Adipocyte (in vitro differentiated cells): ENCODE data around the gene GATAD2B.
"Not testable (repeated sequence)": the region's sequence is repeated elsewhere in the genome, so short reads cannot be mapped to it uniquely, and the experiment has no call there.

ENCODE experiments used
- DNase-seq: peaks from one replicate; pipeline ENCODE4 v3.0.0-alpha.2; 2015; ENCODE audit warnings: low read depth
- H3K27me3 ChIP-seq: replicated peaks from 2 replicates; pipeline ENCODE4 v1.7.0; 2013; ENCODE audit warnings: mild to moderate bottlenecking, low read length, moderate library complexity; ENCODE audit not compliant: control insufficient read depth, insufficient read depth
- H3K36me3 ChIP-seq: 2 replicates; pipeline ENCODE4 v1.7.0; 2013; ENCODE audit warnings: low read length, mild to moderate bottlenecking, moderate library complexity; ENCODE audit not compliant: control insufficient read depth, insufficient read depth, severe bottlenecking
- H3K4me1 ChIP-seq: 2 replicates; pipeline ENCODE4 v1.7.0; 2013; ENCODE audit warnings: mild to moderate bottlenecking, low read length, moderate library complexity; ENCODE audit not compliant: control insufficient read depth, insufficient read depth
- H3K4me3 ChIP-seq: 2 replicates; pipeline ENCODE4 v1.7.0; 2013; ENCODE audit warnings: mild to moderate bottlenecking, low read length, moderate library complexity
- H3K9ac ChIP-seq: 2 replicates; pipeline ENCODE4 v1.7.0; 2013; ENCODE audit warnings: mild to moderate bottlenecking, low read length, moderate library complexity
- H3K9me3 ChIP-seq: 2 replicates; pipeline ENCODE4 v1.7.0; 2013; ENCODE audit warnings: mild to moderate bottlenecking, low read length, moderate library complexity; ENCODE audit not compliant: control insufficient read depth

GATAD2B gene

DNA sequence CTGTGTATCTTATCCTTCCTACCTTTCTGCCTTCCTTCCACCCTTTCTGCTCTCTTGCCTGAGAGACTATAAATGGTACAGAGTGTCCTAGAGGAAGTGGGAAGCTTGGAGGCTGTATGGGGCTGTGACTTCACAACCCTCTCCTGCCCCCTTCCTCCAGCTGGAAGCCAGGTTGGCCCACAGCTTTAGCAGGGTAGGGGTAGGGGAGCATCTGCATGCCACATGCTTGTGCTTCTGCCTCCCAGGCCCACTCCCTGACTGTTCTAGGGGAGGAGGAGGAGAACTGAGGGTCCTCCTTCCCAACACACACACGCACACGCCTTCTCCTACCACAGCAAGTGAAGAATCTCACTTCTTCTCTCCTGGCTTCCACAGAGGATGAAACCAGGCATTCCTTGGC, 151.5 kb downstream of the GATAD2B start:
- Histone ChIP-seq H3K4me3 (no peak overlapping the region), H3K4me1 (peaks cover 38% of the 10 kb centered on the region), H3K9ac (peak overlapping the region; percentile 27), H3K36me3 (peaks cover 61% of the 10 kb centered on the region), H3K27me3 (no peaks in the 10 kb centered on the region), H3K9me3 (no peaks in the 10 kb centered on the region)
- DNase-seq = no peak

DNA sequence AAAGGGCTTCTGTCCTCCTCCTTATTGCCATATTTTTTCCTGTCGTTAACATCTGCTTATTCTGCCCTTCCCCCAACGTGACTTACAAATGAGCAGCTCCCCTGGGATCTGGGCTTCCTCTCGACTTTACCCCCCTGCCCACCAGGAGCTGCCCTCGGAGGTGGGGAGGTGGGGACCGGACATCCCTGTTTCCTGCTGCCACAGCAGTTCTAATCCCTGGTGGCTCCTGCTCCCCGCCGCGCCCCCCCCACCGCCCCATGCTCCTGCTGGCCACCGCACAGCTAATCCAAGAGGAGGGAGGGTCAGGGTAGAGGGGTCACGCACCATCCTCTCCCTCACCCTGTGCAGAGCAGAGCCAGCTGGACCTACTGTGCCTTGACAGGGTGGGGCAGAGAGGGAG, 152.0 kb downstream of the GATAD2B start:
- no peak for DNase-seq
- peaks cover 61% of the 10 kb centered on the region for H3K36me3 ChIP-seq
- H3K9ac ChIP-seq = peak overlapping the region; percentile 27
- H3K4me3 ChIP-seq = no peak overlapping the region
- no peaks in the 10 kb centered on the region for H3K9me3 ChIP-seq
- H3K27me3 ChIP-seq = no peaks in the 10 kb centered on the region
- H3K4me1 ChIP-seq = peaks cover 38% of the 10 kb centered on the region

DNA sequence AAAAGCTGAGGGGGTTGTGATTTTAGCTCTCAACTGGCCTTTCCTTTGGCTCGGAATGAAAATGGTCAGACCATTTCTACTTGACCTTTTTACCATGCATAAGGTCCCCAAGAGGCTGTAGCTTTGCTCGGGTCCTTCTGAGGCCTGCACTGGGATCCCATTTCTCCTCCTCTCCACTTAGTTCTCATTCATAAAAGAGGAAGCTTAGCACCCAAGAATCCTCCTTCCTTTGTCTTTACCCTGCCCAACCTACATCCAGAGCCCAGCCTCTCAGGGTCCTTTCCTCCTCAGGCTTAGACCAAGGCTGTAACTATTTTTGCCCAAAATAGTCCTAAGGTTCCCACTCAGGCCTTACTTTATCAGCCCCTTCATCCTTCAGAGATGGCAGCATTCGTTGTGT, 153.6 kb downstream of the GATAD2B start:
- Histone ChIP-seq H3K9ac (no peak overlapping the region), H3K27me3 (no peaks in the 10 kb centered on the region), H3K9me3 (no peaks in the 10 kb centered on the region), H3K36me3 (peaks cover 72% of the 10 kb centered on the region), H3K4me1 (peaks cover 30% of the 10 kb centered on the region), H3K4me3 (no peak overlapping the region)
- no peak for DNase-seq

DNA sequence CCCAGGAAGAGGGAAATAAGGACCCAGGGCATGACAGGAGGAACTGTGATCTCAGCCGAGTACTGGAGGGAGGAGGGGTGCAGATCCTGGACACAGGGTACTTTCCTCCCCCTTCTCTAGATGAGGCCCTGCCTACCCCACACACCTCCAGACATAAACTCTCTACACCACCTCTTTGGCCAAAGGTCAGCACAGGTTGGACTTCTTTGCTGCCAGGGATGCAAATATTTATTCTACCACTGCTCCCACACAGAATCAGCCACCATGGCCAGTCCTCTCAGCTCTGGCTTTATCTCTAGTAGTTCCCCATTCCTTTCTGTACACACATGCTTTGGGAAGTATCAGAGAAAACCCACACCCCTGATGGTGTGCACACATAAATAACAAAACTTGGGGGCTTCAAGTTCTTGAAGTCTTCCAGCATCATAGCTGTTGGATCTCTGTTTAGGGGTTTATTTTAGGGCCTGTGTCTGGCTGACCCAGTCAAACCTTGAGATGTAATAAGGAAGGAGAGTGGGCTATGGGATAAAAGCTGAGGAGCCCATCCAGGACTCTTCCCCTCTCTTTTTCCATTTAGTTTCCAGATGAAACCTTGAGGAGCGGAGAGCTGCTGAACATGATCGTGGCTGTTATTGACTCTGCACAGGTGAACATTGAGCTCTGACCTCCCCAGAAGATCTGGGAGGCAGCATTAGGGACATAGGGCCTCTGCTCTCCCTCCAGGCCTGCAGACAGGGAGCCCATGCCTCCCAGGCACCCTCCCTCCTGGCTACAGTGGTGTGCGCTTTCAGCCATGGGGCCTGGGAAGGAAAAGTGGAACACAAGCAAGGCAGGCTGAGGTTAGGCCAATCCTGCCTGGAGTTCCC, 154.2 kb downstream of the GATAD2B start:
- peaks cover 23% of the 10 kb centered on the region for H3K4me1 ChIP-seq
- DNase-seq = no peak
- no peaks in the 10 kb centered on the region for H3K27me3 ChIP-seq
- no peak overlapping the region for H3K4me3 ChIP-seq
- no peaks in the 10 kb centered on the region for H3K9me3 ChIP-seq
- peaks cover 79% of the 10 kb centered on the region for H3K36me3 ChIP-seq
- H3K9ac ChIP-seq = peak overlapping the region; percentile 12

DNA sequence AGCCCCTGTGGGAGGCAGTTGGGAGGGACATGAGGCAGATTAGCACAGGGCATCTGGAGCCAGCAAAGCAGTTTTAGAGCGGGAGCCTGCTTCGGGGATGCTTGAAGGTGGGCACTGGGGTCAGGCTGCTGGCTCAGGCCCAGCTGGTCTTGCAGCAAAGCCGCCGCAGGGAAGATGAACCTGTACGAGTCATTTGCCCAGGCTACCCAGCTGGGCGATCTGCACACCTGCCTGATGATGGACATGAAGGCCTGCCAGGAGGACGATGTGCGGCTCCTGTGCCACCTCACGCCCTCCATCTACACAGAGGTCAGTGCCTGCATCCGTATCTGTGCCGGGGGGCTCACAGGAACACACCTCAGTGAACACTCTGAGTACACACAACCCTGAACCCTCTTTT, 155.3 kb downstream of the GATAD2B start:
- DNase-seq = no peak
- Histone ChIP-seq H3K9me3 (no peaks in the 10 kb centered on the region), H3K27me3 (no peaks in the 10 kb centered on the region), H3K36me3 (peaks cover 83% of the 10 kb centered on the region), H3K9ac (no peak overlapping the region), H3K4me3 (no peak overlapping the region), H3K4me1 (peaks cover 13% of the 10 kb centered on the region)

DNA sequence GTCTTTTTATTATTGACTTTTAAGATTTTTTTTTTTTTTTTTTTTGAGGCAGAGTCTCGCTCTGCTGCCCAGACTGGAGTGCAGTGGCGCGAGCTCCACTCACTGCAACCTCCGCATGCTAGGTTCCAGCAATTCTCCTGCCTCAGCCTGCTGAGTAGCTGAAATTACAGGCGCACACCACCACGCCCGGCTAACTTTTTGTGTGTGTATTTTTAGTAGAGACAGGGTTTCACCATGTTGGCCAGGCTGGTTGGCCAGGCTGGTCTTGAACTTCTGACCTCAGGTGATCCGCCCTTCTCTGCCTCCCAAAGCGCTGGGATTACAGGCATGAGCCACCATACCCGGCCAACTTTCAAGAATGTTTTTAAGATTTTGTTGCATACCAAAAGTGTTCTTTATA, 156.1 kb downstream of the GATAD2B start:
- H3K9ac ChIP-seq, DNase-seq, H3K4me3 ChIP-seq, H3K4me1 ChIP-seq, H3K9me3 ChIP-seq, H3K27me3 ChIP-seq: not testable (repeated sequence)
- peaks cover 83% of the 10 kb centered on the region for H3K36me3 ChIP-seq

DNA sequence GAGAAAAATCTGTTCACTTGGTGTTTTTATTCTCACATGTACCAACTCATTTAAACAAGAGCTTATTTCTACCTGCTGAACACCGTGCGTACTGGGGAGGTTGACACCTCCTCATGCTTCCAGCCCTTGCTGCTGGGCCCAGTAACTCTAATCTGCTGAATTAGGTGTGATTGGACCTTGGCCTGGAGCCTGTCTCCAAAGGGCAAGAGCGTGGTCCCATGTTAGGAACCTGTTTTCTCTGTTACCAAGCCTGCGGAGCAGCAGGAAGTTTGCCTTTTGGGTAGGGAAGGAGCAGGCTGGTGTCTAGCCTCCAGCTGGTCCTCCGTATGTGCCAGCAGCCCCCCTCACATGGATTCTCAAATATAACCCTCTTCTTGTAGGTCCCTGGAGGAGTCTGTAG, 158.5 kb downstream of the GATAD2B start:
- Histone ChIP-seq H3K36me3 (peaks cover 78% of the 10 kb centered on the region), H3K4me1 (peaks cover 9% of the 10 kb centered on the region), H3K9ac (no peak overlapping the region), H3K9me3 (no peaks in the 10 kb centered on the region), H3K4me3 (no peak overlapping the region), H3K27me3 (no peaks in the 10 kb centered on the region)
- DNase-seq = no peak

DNA sequence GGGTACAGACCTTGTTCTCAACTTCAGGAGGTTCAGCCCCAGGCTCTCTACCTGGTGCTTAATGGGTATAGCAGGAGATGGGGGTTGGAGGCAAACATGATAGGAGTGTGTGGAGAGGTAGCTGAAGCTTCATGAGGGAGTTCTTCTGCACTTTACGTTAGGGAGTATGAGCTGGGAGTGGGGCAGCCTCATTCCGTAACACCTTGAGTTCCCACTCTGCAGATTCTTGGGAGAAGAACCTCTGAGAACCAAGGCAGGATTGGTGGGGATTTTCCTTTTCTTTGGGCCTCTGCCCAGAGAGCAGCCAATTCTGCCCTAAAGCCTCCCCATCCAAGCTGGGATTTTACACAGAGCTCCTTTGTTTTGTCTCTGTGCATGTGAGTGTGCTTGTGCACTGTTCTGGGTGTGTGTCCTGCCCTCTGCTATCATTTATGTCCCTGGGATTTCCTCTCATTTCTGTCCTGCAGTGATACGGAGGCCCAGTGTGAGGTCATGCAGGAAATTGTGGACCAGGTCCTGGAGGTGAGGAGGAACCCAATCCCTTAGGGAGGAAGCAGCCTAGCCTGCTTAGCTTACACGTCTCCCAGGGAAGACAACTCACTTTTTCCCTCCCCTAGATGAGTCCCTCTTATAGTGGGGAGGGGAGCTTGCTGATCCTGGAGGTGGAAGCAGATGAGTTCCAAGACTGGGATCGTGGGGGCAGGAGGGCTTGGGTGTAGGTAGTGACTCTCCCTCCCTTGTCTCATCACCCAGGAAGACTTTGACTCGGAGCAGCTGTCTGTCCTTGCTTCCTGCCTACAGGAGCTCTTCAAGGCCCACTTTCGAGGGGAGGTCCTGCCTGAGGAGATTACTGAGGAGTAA, 159.2 kb downstream of the GATAD2B start:
- peaks cover 78% of the 10 kb centered on the region for H3K36me3 ChIP-seq

DNA sequence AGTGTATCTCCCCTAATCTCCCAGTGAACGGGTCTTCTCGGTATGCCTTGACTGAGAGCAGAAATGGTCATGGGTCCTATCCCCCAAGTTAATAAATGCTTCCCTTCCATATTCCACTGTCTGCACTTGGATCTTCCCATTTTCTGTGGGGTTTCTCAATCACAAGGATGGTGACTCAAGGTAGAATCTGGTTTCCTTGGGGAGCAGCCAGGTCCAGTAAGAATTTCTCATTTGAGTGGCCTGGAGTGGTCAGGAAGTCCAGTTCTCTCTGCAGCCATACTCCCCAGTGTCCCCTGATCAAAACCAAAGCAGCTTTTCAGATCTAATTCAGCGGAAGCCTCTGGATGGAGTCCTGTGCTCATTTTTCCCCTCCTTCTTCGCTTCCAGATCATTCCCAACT, 162.3 kb downstream of the GATAD2B start:
- DNase-seq = no peak
- no peak overlapping the region for H3K4me3 ChIP-seq
- H3K9me3 ChIP-seq = no peaks in the 10 kb centered on the region
- H3K36me3 ChIP-seq = peaks cover 80% of the 10 kb centered on the region
- no peak overlapping the region for H3K9ac ChIP-seq
- H3K4me1 ChIP-seq = peaks cover 9% of the 10 kb centered on the region
- no peaks in the 10 kb centered on the region for H3K27me3 ChIP-seq

More for the DNA sequence above, 159.2 kb downstream of the GATAD2B start:
- Histone ChIP-seq H3K27me3 (no peaks in the 10 kb centered on the region), H3K4me1 (peaks cover 9% of the 10 kb centered on the region), H3K4me3 (no peak overlapping the region), H3K9me3 (no peaks in the 10 kb centered on the region), H3K9ac (no peak overlapping the region)
- no peak for DNase-seq
